Mesendoderm (in vitro differentiated cells): ENCODE data around the gene PSAP.

Experiments
- DNase-seq: peaks from one replicate; pipeline ENCODE4 v3.0.0; 2013
- H2AK5ac ChIP-seq: 2 replicates; pipeline ENCODE4 v1.6.1; 2013; ENCODE audit warnings: low read length, inconsistent platforms
- H2BK120ac ChIP-seq: 2 replicates; pipeline ENCODE4 v1.6.1; 2013; ENCODE audit warnings: low read depth, mild to moderate bottlenecking, low read length, moderate library complexity, mixed read lengths
- H2BK15ac ChIP-seq: replicated peaks from 2 replicates; pipeline ENCODE4 v1.6.1; 2013; ENCODE audit warnings: low read depth, mild to moderate bottlenecking, moderate library complexity
- H2BK5ac ChIP-seq: 2 replicates; pipeline ENCODE4 v1.6.1; 2013; ENCODE audit warnings: low read length, inconsistent platforms
- H3K18ac ChIP-seq: 2 replicates; pipeline ENCODE4 v1.6.1; 2013; ENCODE audit warnings: mild to moderate bottlenecking, low read length, mixed read lengths
- H3K23ac ChIP-seq: one replicate; pipeline ENCODE4 v1.6.1; 2013; ENCODE audit warnings: low read length
- H3K27ac ChIP-seq: 2 replicates; pipeline ENCODE4 v1.5.1; 2013; ENCODE audit warnings: low read depth, mild to moderate bottlenecking, inconsistent platforms, low read length, moderate library complexity
- H3K27me3 ChIP-seq: 2 replicates; pipeline ENCODE4 v1.6.1; 2013; ENCODE audit warnings: low read length, control low read depth, mild to moderate bottlenecking, inconsistent platforms; ENCODE audit not compliant: insufficient read depth, poor library complexity
- H3K36me3 ChIP-seq: 2 replicates; pipeline ENCODE4 v1.6.1; 2013; ENCODE audit warnings: low read length, inconsistent platforms; ENCODE audit not compliant: control insufficient read depth, insufficient read depth
- H3K4ac ChIP-seq: one replicate; pipeline ENCODE4 v1.6.1; 2013; ENCODE audit warnings: low read depth, mild to moderate bottlenecking, low read length, moderate library complexity
- H3K4me1 ChIP-seq: 2 replicates; pipeline ENCODE4 v1.6.1; 2013; ENCODE audit warnings: low read depth, low read length, inconsistent platforms; ENCODE audit not compliant: control insufficient read depth
- H3K4me2 ChIP-seq: 2 replicates; pipeline ENCODE4 v1.6.1; 2013; ENCODE audit warnings: low read length
- H3K4me3 ChIP-seq: 2 replicates; pipeline ENCODE4 v1.5.1; 2013; ENCODE audit warnings: mild to moderate bottlenecking, low read length
- H3K56ac ChIP-seq: one replicate; pipeline ENCODE4 v1.6.1; 2013; ENCODE audit warnings: low read length
- H3K79me1 ChIP-seq: 2 replicates; pipeline ENCODE4 v1.6.1; 2013; ENCODE audit warnings: low read length, inconsistent platforms
- H3K79me2 ChIP-seq: 2 replicates; pipeline ENCODE4 v1.6.1; 2013; ENCODE audit warnings: mild to moderate bottlenecking, low read length; ENCODE audit not compliant: control insufficient read depth, insufficient read depth
- H3K9ac ChIP-seq: 2 replicates; pipeline ENCODE4 v1.6.1; 2013; ENCODE audit warnings: low read length, inconsistent platforms
- H4K5ac ChIP-seq: one replicate; pipeline ENCODE4 v1.6.1; 2013; ENCODE audit warnings: low read length
- H4K8ac ChIP-seq: one replicate; pipeline ENCODE4 v1.6.1; 2013; ENCODE audit warnings: low read depth, mild to moderate bottlenecking, control low read depth, low read length, moderate library complexity
- WGBS: extraction: QIAGEN DNeasy Blood & Tissue Kit; methylation state at CpG from one replicate; pipeline ENCODE4 v1.1.7; 2013; ENCODE audit warnings: low lambda C conversion rate, missing lambda C conversion rate; ENCODE audit not compliant: insufficient coverage; ENCODE audit errors: extremely low coverage; 5-methylcytosine and 5-hydroxymethylcytosine counted together

The PSAP gene

GRCh38 chr10:71802715-71803488, 48.1 kb downstream of the PSAP start:
- H2AK5ac ChIP-seq: no peak overlapping the region

GRCh38 chr10:71802235-71802634, 48.8 kb downstream of the PSAP start:
- no CpG with 5 or more reads among the region's 6 CpGs for WGBS
- H3K18ac ChIP-seq: no peak overlapping the region

More at GRCh38 chr10:71802715-71803488, 48.1 kb downstream of the PSAP start:
- DNase-seq: no peak
- no peak overlapping the region for H2BK15ac ChIP-seq
- H3K79me2 ChIP-seq: no peaks in the 10 kb centered on the region
- H3K4ac ChIP-seq: no peak overlapping the region
- H3K56ac ChIP-seq: no peak overlapping the region
- no peak overlapping the region for H3K18ac ChIP-seq
- no peak overlapping the region for H3K23ac ChIP-seq
- no peak overlapping the region for H3K4me2 ChIP-seq
- H3K4me1 ChIP-seq: no peaks in the 10 kb centered on the region
- H2BK5ac ChIP-seq: no peak overlapping the region
- H3K36me3 ChIP-seq: no peaks in the 10 kb centered on the region
- H3K4me3 ChIP-seq: no peak overlapping the region
- no peak overlapping the region for H3K9ac ChIP-seq
- no CpG with 5 or more reads among the region's 18 CpGs for WGBS
- no peak overlapping the region for H4K8ac ChIP-seq
- H3K27ac ChIP-seq: no peak overlapping the region
- no peak overlapping the region for H4K5ac ChIP-seq
- no peak overlapping the region for H2BK120ac ChIP-seq
- no peaks in the 10 kb centered on the region for H3K27me3 ChIP-seq
- H3K79me1 ChIP-seq: no peaks in the 10 kb centered on the region

GRCh38 chr10:71801361-71801760, 49.7 kb downstream of the PSAP start:
- Histone ChIP-seq H3K4ac (no peak overlapping the region), H2AK5ac (no peak overlapping the region), H3K79me1 (no peaks in the 10 kb centered on the region), H3K4me2 (no peak overlapping the region), H3K18ac (no peak overlapping the region), H3K36me3 (no peaks in the 10 kb centered on the region), H3K27ac (no peak overlapping the region), H2BK120ac (no peak overlapping the region), H3K27me3 (no peaks in the 10 kb centered on the region), H3K4me3 (no peak overlapping the region), H3K56ac (no peak overlapping the region), H4K8ac (no peak overlapping the region), H3K79me2 (no peaks in the 10 kb centered on the region), H3K4me1 (no peaks in the 10 kb centered on the region), H2BK5ac (no peak overlapping the region), H3K9ac (no peak overlapping the region), H2BK15ac (no peak overlapping the region), H4K5ac (no peak overlapping the region), H3K23ac (no peak overlapping the region)
- DNase-seq: no peak
- WGBS: no CpG with 5 or more reads among the region's 9 CpGs

More at GRCh38 chr10:71802235-71802634, 48.8 kb downstream of the PSAP start:
- H2BK5ac ChIP-seq: no peak overlapping the region
- no peak overlapping the region for H4K8ac ChIP-seq
- H3K4ac ChIP-seq: no peak overlapping the region
- no peak overlapping the region for H4K5ac ChIP-seq
- no peaks in the 10 kb centered on the region for H3K79me2 ChIP-seq
- no peak for DNase-seq
- no peaks in the 10 kb centered on the region for H3K36me3 ChIP-seq
- H3K4me1 ChIP-seq: no peaks in the 10 kb centered on the region
- H2BK15ac ChIP-seq: no peak overlapping the region
- H3K27ac ChIP-seq: no peak overlapping the region
- no peak overlapping the region for H3K9ac ChIP-seq
- no peak overlapping the region for H2BK120ac ChIP-seq
- no peaks in the 10 kb centered on the region for H3K27me3 ChIP-seq
- no peak overlapping the region for H3K56ac ChIP-seq
- no peak overlapping the region for H3K23ac ChIP-seq
- H3K4me2 ChIP-seq: no peak overlapping the region
- no peak overlapping the region for H3K4me3 ChIP-seq
- no peaks in the 10 kb centered on the region for H3K79me1 ChIP-seq
- no peak overlapping the region for H2AK5ac ChIP-seq

- H2BK120ac ChIP-seq: no peak overlapping the region
- no peaks in the 10 kb centered on the region for H3K27me3 ChIP-seq
- no peak overlapping the region for H4K5ac ChIP-seq
- no peak overlapping the region for H3K4me3 ChIP-seq
- no peak overlapping the region for H3K4me2 ChIP-seq
- no peak overlapping the region for H4K8ac ChIP-seq
- no peak overlapping the region for H3K4ac ChIP-seq
- H3K79me2 ChIP-seq: no peaks in the 10 kb centered on the region
- H2BK5ac ChIP-seq: no peak overlapping the region
- H3K27ac ChIP-seq: no peak overlapping the region
- no peak overlapping the region for H3K23ac ChIP-seq
- no peak overlapping the region for H2BK15ac ChIP-seq
- no CpG with 5 or more reads among the region's 3 CpGs for WGBS
- no peak overlapping the region for H3K9ac ChIP-seq
- H3K79me1 ChIP-seq: no peaks in the 10 kb centered on the region
- H3K36me3 ChIP-seq: no peaks in the 10 kb centered on the region
- no peak overlapping the region for H2AK5ac ChIP-seq
- no peak overlapping the region for H3K56ac ChIP-seq
- H3K18ac ChIP-seq: no peak overlapping the region
- no peaks in the 10 kb centered on the region for H3K4me1 ChIP-seq
- no peak for DNase-seq
Measured at GRCh38 chr10:71799608-71800453, 51.2 kb downstream of the PSAP start.

GRCh38 chr10:71799112-71799511, 51.9 kb downstream of the PSAP start:
- no peak overlapping the region for H3K27ac ChIP-seq
- H3K23ac ChIP-seq: no peak overlapping the region
- no peak overlapping the region for H3K4me2 ChIP-seq
- no peak overlapping the region for H2BK120ac ChIP-seq
- no peak overlapping the region for H3K9ac ChIP-seq
- H2AK5ac ChIP-seq: no peak overlapping the region
- H3K18ac ChIP-seq: no peak overlapping the region
- no peak overlapping the region for H4K5ac ChIP-seq
- no peaks in the 10 kb centered on the region for H3K4me1 ChIP-seq
- H2BK5ac ChIP-seq: no peak overlapping the region
- H3K79me1 ChIP-seq: no peaks in the 10 kb centered on the region
- no peak overlapping the region for H3K4ac ChIP-seq
- no peaks in the 10 kb centered on the region for H3K36me3 ChIP-seq
- no peak overlapping the region for H3K4me3 ChIP-seq
- H3K56ac ChIP-seq: no peak overlapping the region
- no peak for DNase-seq
- WGBS: no CpG with 5 or more reads among the region's 10 CpGs
- H4K8ac ChIP-seq: no peak overlapping the region
- H2BK15ac ChIP-seq: no peak overlapping the region
- no peaks in the 10 kb centered on the region for H3K27me3 ChIP-seq
- H3K79me2 ChIP-seq: no peaks in the 10 kb centered on the region
